Adrenal gland (tissue), 12 donors: ENCODE results near the gene PAK5. TPM values are rescaled to one million over a fixed set of nuclear protein-coding genes. Genes with fewer than 3 reads are reported as not detected.

Source experiments
- DNase-seq, 7 donors: peaks; one replicate each; pipeline ENCODE4 v3.0.0-alpha.2; 2019 to 2020
- H3K27ac ChIP-seq, 5 donors: fragments of 200-600 bp; sonication (generic) in 4 of 5; 1 replicate in 3 of 5; 2 replicates in 2 of 5; pipeline versions ENCODE4 v1.5.1 to v1.8.0; 2016 to 2020; ENCODE audit warnings: mild to moderate bottlenecking in 1 of 5
- H3K27me3 ChIP-seq: fragments of 200-600 bp; 2 replicates; pipeline ENCODE4 v1.8.0; 2021
- H3K36me3 ChIP-seq, 2 donors: fragments of 200-600 bp; replicated peaks in 1 of 2; 1 replicate in 1 of 2; 2 replicates in 1 of 2; pipeline versions ENCODE4 v1.5.1 to v1.8.0; 2018 to 2022
- H3K4me1 ChIP-seq, 2 donors: fragments of 200-600 bp; replicated peaks in 1 of 2; 1 replicate in 1 of 2; 2 replicates in 1 of 2; pipeline versions ENCODE4 v1.5.1 to v1.8.0; 2018 to 2021
- H3K4me3 ChIP-seq, 4 donors: fragments of 200-600 bp; sonication (generic) in 3 of 4; one replicate each; pipeline ENCODE4 v1.5.1; 2016 to 2018
- H3K9me3 ChIP-seq, 3 donors: fragments of 200-600 bp; sonication (generic) in 1 of 3; replicated peaks in 1 of 3; 1 replicate in 2 of 3; 2 replicates in 1 of 3; pipeline versions ENCODE4 v1.5.1 to v1.8.0; 2016 to 2021
- POLR2A ChIP-seq, 2 donors: fragments of 450-650 bp; IDR thresholded peaks; one replicate each; pipeline ENCODE4 v1.6.1; 2017; ENCODE audit warnings: antibody characterized with exemption in 2 of 2, mild to moderate bottlenecking in 2 of 2, moderate library complexity in 1 of 2
- WGBS, 4 donors: extraction: QIAGEN DNeasy Blood & Tissue Kit in 2 of 4; methylation state at CpG; one replicate each; pipeline versions ENCODE4 v1.1.5 to v1.1.7; 2013 to 2017; 5-methylcytosine and 5-hydroxymethylcytosine counted together
- intact Hi-C, 2 donors: fragments of 100-400 bp; cut with DNase I; formaldehyde crosslinking; loops; one replicate each; pipeline versions ENCODE4 v1.14.1 to v1.15.0; 2022 to 2023
- polyA plus RNA-seq, 3 donors: library from polyadenylated mRNA; stranded (reverse); fragments of 200-250 nt in 2 of 3; fragments of 350-450 nt in 1 of 3; fragmentation: Illumina TruSeq in 1 of 3; extraction: RNeasy Lipid Tissue Mini Kit (QIAGEN cat#74804) in 1 of 3; gene quantifications; one replicate each; pipeline ENCODE4 v1.2.3, GENCODE V29; 2013 to 2014
- total RNA-seq, 9 donors: library from RNA; depleted of rRNA in 4 of 9; stranded (reverse); fragments of >200 nt in 4 of 9; fragments of 120-200 nt in 1 of 9; fragmentation: NEBNext Ultra II Directional in 1 of 9; extraction: Animal tissue kit (Norgen Biotek cat#: 25700) in 1 of 9; gene quantifications; one replicate each; pipeline versions ENCODE4 v1.1.0 to v1.2.4, GENCODE V29; 2013 to 2023
- TF ChIP-seq, protein P1 (sequence below), 6 experiments: fragments of 450-650 bp in 4 of 6; fragments of 200-600 bp in 2 of 6; sonication (generic) in 1 of 6; IDR thresholded peaks; 1 replicate in 5 of 6; 2 replicates in 1 of 6; pipeline versions ENCODE4 v1.5.1 to v1.8.0; 2016 to 2021; ENCODE audit warnings: antibody characterized with exemption in 6 of 6, mild to moderate bottlenecking in 2 of 6, moderate library complexity in 1 of 6
- donor health status: healthy with polysubstance abuse.
- donor health status: Bipolar disorder and iron deficiency.
- donor health status: DM: yes; HTN: yes; CAD: no.
- donor health status: DM: no; HTN: no; CAD: no.
- donor health status: DM: no; HTN: no; CAD: no.
- donor health status: DM: yes; HTN: yes; CAD: no.

Gene PAK5
- total and polyA plus RNA-seq, 12 donors: 1.2 to 17.0 (median 4.0) TPM

- H3K4me3 ChIP-seq: no peak overlapping the region
- WGBS, 4 donors: 2 to 7% (median 4%) methylated on average over 20 to 23 of the region's 23 CpGs
- TF ChIP-seq, protein P1, sequence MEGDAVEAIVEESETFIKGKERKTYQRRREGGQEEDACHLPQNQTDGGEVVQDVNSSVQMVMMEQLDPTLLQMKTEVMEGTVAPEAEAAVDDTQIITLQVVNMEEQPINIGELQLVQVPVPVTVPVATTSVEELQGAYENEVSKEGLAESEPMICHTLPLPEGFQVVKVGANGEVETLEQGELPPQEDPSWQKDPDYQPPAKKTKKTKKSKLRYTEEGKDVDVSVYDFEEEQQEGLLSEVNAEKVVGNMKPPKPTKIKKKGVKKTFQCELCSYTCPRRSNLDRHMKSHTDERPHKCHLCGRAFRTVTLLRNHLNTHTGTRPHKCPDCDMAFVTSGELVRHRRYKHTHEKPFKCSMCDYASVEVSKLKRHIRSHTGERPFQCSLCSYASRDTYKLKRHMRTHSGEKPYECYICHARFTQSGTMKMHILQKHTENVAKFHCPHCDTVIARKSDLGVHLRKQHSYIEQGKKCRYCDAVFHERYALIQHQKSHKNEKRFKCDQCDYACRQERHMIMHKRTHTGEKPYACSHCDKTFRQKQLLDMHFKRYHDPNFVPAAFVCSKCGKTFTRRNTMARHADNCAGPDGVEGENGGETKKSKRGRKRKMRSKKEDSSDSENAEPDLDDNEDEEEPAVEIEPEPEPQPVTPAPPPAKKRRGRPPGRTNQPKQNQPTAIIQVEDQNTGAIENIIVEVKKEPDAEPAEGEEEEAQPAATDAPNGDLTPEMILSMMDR (IDR thresholded peaks at IDR 0.05): no peak
- no peak for TF ChIP-seq POLR2A (IDR thresholded peaks at IDR 0.05)
- peaks cover 49% of the 10 kb centered on the region for H3K27me3 ChIP-seq
- H3K9me3 ChIP-seq: no peaks in the 10 kb centered on the region
- H3K4me1 ChIP-seq: no peaks in the 10 kb centered on the region
- intact Hi-C loops: no loop called here
- DNase-seq: no peak
- H3K36me3 ChIP-seq: no peaks in the 10 kb centered on the region
- H3K27ac ChIP-seq: no peak overlapping the region
Measured at GRCh38 chr20:9508240-9508661, 330.6 kb downstream of the PAK5 start.

- peaks cover 49% of the 10 kb centered on the region for H3K27me3 ChIP-seq
- H3K36me3 ChIP-seq: no peaks in the 10 kb centered on the region
- 19 to 35% (median 23%) methylated on average over 31 to 37 of the region's 37 CpGs for WGBS, 4 donors
- no peak overlapping the region for H3K4me3 ChIP-seq
- intact Hi-C loops: no loop called here
- TF ChIP-seq, protein P1 (IDR thresholded peaks at IDR 0.05): no peak
- no peak for TF ChIP-seq POLR2A (IDR thresholded peaks at IDR 0.05)
- no peaks in the 10 kb centered on the region for H3K9me3 ChIP-seq
- no peaks in the 10 kb centered on the region for H3K4me1 ChIP-seq
- H3K27ac ChIP-seq: no peak overlapping the region
- no peak for DNase-seq
Measured at GRCh38 chr20:9507544-9508239, 331.2 kb downstream of the PAK5 start.

GRCh38 chr20:9506964-9507369, 331.9 kb downstream of the PAK5 start:
- TF ChIP-seq POLR2A (IDR thresholded peaks at IDR 0.05): no peak
- TF ChIP-seq, protein P1 (IDR thresholded peaks at IDR 0.05): no peak
- Histone ChIP-seq H3K27me3 (peaks cover 49% of the 10 kb centered on the region), H3K36me3 (no peaks in the 10 kb centered on the region), H3K4me1 (no peaks in the 10 kb centered on the region), H3K4me3 (no peak overlapping the region), H3K9me3 (no peaks in the 10 kb centered on the region), H3K27ac (no peak overlapping the region)
- DNase-seq: no peak
- intact Hi-C loops: no loop called here
- WGBS, 4 donors: 11 to 18% (median 14%) methylated on average over 6 to 31 of the region's 31 CpGs

- no peak for TF ChIP-seq POLR2A (IDR thresholded peaks at IDR 0.05)
- TF ChIP-seq, protein P1 (IDR thresholded peaks at IDR 0.05): no peak
- intact Hi-C loops: no loop called here
- no peak for DNase-seq
- H3K9me3 ChIP-seq: no peaks in the 10 kb centered on the region
- H3K36me3 ChIP-seq: no peaks in the 10 kb centered on the region
- no peak overlapping the region for H3K4me3 ChIP-seq
- 15 to 29% (median 19%) methylated on average over 30 to 34 of the region's 34 CpGs for WGBS, 4 donors
- no peaks in the 10 kb centered on the region for H3K4me1 ChIP-seq
- no peak overlapping the region for H3K27ac ChIP-seq
- H3K27me3 ChIP-seq: peaks cover 49% of the 10 kb centered on the region
Measured at GRCh38 chr20:9506280-9506821, 332.5 kb downstream of the PAK5 start.
